NOMO-1 (cell line): Measurements from ENCODE around the gene MAST4.

Source experiments
- DNase-seq, 2 experiments: peaks; one replicate each; lab custom pipeline; 2025; ENCODE audit not compliant: unreplicated experiment in 2 of 2; lab: John Stamatoyannopoulos, UW

The MAST4 gene

DNA sequence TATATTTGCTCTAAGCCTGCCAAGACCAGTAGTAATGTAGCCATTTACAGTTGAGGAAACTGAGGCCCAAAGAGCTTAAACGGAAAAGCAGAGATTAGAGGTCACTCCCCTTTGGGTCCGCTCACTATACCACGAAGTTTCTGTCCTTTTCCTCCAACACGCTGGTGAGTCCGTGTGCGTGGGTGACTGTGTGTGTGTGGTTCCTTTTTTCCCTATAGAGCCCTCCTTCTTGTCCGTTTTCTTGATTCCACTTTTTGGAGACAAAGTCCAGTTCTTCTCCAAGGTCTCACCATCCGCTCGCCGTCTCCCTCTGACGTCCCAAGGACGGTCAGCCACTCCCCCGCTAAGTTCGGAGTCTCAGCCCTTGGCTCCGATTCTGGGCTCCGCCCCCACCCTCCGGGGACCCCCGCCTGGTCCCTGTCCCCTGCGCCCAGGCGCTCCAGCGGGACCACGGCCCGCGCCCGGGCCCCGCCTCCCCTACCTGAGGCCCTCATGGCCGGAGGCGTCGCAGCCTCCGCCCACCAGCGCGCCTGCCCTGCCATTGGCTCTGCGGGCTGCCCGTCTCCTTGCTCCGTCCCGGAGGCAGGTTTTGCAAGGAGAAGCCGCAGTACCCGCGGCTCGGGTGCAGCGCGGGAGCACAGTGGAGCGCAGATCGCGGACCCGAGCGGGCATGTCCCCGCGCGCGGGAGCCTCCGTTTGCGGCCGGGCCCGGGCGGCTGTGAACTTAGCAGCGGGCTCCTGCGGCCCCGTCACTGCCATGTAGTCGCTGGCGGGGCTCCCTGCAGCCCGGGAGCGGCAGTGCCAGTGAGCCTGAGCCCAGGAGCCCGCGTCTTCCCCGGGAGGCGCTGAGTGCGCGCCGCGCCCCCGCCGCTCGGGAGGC lies at the start of gene MAST4:
Gene MAST4, plus strand, starts transcription at position 638 of the 880 bp plus-strand sequence. CDS start 263 bp downstream, outside the sequence.
- peak; percentile 74 to 84 for DNase-seq

DNA sequence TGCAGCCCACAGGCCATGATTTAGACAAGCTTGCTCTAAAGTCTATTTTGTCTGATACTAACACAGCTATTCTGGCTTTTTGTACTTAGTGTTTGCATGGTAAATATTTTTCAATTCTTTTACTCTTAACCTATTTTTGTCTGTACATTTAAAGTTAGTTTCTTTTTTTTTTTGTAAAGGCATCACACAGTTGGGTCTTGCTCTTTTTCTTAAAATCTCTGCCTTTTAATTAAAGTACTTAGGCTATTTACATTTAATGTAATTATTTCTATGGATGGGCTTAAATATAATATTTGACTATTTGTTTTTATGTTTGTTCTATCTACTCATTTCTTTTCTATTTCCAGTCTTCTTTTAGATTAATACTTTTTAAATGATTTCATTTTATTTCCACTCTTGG lies 49.7 kb upstream of the MAST4 start:
- no peak for DNase-seq

DNA sequence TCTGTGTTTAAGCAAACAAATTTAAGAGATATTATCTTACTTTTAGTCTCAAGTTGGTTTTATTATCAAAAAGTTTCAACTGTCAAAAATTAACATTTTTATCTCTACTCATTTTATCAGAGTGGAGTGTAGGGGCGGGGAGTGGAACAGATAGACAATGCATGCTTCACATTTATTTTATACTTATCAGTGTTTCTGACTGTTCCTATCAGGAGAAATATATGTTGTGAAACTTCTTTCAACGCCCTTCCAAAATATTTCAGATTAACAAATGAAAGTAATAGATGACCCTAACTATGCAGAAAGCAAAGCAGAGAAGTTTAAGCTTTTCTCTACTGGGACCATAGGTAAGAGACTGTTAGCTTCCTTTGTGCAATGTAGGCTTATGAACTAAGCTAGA lies 44.9 kb upstream of the MAST4 start:
- no peak for DNase-seq

DNA sequence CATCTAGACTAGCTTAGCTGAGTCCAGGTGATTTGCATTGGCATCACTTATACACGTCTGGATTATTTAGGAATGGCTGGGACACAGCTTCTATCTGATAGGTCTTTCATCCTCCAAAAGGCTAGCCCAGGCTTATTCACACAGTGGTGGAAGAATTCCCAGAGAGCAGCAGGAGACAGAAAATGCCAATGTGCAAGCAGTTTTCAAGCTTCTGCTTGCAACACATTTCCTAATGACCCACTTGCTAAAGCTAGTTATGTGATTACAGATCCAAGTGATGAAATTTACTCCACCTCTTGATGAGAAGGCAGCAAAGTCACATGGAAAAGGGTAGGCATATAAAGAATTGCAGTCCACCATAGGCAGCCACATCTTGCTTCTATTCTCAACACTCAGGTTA lies 44.2 kb upstream of the MAST4 start:
- no peak for DNase-seq

DNA sequence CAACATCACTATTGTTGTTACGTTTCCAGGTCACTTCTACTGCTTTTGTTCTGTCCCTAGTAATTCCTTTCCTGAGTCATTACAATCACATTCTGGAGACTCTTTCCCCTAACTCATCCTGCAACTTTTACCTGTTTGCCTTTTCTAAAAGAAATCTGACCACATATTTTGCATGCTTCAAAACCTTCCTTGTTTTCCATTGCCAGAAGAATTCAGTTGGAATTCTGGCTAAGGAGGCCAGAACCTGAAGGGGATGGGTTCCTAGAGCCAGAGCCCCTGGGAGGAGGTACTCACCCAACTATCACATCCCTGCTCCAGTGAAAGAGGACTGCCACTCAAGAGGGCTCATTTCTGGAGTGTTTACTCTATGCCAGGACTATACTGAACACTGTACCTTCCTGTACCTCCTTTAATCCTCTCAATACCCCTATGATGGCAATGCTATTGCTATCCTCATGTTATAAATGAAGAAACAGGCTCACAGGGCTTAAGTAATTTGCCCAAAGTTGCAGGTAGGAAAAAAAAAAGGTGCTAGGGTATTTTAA lies 42.8 kb upstream of the MAST4 start:
- no peak for DNase-seq

DNA sequence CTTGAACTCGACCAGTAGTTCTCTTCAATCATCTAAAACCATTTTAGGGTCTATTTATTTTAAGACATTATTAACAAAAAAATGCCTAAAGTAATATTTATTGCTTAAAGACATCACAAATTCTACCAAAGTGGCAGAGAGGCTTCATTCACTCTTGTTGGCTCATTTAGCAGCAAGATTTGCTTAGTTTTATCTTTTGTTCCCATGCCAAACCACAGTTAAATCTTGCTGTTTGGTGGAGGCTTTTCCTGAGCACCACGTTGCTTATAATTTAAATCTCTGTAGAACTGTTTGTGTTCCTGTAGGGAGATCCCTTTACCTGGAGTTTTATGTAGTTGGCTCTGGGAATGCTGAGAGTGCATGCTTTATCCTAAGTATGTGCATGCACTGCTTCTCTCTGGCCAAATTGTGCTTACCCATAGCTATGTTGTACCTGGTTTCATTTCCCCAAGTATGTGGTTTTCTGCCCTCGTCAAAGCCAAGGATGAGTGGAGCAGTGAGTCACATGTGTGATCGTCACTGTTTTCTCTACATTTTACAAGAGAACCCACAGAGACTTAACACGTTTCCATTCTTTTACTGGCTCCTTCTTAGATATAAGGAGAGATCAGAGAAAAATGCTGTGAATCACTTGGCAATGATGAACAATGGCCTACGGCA lies 42.1 kb upstream of the MAST4 start:
- DNase-seq, result peak; percentile 58 to 84

DNA sequence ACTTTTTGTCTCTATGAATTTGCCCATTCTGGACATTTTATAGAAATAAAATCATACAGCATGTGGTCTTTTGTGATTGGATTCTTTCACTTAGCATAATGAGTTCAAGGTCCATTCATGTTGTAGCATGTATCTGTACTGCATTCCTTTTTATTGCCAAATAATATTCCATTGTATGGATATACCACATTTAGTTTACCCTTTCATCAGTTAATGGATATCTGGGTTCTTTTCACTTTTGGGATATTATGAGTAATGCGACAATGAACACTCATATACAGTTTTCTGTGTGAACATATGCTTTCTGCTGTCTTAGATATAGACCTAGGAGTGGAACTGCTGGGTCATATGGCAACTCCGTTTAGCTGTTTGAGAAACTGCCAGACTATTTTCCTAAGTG lies 41.3 kb upstream of the MAST4 start:
- DNase-seq, result no peak

DNA sequence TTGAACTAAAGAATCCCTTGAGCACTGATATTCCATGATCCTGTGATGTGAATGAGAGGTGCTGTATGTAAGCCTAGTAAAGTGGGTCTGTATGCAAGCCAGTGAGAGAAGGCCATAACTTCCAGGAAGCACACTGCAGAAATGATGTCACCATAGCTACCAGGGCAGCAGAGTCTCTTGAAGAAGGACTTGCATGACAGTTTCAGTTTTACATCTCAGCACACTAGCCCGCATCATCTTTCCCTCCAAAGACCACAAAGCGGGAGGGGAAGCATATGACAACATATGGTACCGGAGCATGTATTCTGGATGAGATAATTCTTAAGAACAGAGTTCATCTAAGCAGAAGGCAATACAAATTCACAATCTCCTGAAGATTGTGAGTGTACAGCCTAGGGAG lies 37.6 kb upstream of the MAST4 start:
- no peak for DNase-seq

DNA sequence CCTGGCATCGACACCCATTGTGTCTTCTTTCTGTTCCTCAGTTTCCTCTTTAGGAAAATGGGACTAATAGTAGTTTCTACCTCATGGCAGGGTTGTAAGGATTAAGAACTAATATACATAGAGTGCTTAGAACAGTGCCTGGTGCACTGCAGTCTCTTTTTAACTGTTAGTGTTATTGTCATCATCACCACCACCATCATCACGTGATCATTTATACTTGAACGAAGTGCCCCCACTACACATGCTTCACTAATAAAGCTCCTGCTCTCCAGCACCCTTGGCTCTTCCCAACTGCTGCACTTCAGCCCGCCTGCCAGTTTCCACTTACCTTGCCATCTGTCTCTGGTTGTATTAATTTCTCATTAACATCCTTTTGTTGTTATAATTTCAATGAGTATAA lies 35.8 kb upstream of the MAST4 start:
- DNase-seq, result no peak

DNA sequence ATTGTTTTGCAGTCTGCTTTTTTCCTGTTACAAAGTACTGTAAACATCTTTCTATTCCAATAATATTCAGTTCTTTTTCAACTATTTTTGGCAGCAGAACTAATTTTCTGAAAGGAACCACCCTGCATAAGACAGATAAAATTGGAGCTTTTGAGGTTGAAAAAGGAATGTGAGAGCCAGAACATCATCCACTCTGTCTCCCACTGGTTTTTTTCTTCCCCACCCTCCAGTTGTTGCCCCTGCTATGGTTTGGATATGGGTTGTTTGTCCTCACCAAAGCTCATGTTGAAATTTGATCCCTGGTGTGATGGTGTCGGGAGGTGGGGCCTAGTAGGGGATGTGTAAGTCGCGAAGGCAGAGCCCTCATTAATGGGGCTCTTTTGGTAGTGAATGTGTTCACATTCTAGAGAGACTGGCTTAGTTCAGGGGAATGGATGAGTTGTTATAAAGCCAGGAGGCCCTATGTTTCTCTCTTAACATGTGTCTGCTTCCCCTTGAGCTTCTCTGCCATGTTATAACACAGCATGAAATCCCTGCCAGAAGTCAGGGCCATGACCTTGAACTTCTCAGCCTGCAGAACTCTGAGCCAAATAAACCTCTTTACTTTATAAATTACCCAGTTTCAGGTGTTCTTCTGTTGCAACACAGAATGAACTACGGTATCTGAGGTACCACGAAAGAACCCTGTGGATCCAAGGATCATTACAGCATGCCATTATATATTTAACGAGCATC lies 34.8 kb upstream of the MAST4 start:
- no peak for DNase-seq

DNA sequence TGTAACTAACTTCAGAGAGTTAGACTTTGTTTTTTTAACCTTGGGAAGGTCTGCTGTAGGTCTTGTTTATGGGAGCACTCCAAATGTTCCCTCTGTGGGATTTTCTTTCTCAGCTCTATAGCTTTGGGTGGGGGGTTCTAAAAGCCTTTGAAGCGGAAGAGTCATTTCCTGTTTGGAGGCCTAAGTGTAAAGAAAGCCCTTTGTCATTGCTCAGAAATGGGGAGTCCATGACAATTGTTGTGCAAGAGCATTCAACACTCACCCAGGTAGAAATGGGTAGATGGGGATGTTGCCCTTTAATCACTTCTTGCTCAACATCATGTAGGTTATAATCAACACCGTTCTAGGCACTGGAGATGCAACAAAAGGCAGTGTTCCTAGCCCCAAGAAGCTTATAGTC lies 30.3 kb upstream of the MAST4 start:
- DNase-seq, result no peak

DNA sequence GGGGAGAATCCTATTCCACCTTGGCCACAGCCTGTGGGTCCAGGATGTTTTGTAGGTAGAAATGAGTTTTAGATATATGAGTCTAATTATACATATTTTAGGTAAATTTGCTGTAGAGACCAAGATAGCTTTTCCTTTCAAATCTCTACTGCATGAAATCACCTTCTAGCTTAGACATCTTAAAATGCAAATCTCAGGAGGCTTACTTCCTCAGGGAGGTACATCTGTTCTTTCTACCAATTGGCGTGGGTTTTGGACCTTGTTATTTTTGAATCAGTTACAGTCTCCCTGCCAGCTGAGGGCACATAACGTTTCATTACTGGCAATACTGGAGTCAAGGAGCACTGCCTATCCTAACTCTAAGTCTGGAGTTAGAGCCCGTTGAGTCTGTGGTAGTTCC lies 28.7 kb upstream of the MAST4 start:
- DNase-seq, result no peak

DNA sequence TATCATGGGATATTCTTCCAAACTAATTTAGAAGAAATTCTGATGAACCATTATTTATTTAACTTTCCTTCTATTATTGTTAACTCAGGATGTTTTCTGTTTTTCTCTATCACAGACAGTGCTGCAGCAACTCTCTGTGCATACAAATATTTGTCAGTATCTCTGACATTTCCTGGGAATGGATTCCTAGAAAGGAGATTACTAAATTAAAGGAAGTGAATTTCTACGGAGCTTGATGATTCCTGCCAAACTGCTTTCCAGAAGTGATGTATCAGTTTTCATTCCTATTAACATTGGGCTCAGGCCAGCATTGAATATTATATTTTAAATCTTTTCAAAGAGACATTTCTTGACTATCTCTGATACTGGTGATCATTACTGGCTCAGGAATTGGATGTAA lies 26.0 kb upstream of the MAST4 start:
- no peak for DNase-seq

DNA sequence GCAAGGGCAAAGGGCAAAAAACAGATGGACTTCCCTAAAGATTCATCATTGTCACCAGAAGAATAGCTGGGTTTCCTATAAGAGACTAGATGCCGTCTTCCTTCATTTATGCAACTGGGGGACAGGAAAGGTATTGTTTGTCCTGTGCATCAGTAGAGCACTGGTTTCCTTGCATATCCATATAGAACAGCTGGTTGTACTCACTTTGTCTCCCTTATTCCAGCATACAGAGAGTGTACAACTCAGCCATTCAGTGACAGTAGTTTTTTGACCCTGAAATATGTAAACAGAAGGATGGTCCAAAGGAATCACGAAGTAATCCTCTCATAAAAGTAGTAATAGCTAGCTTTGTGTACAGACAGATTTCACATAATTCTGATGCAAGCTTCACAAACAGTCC lies 22.5 kb upstream of the MAST4 start:
- DNase-seq, result no peak

DNA sequence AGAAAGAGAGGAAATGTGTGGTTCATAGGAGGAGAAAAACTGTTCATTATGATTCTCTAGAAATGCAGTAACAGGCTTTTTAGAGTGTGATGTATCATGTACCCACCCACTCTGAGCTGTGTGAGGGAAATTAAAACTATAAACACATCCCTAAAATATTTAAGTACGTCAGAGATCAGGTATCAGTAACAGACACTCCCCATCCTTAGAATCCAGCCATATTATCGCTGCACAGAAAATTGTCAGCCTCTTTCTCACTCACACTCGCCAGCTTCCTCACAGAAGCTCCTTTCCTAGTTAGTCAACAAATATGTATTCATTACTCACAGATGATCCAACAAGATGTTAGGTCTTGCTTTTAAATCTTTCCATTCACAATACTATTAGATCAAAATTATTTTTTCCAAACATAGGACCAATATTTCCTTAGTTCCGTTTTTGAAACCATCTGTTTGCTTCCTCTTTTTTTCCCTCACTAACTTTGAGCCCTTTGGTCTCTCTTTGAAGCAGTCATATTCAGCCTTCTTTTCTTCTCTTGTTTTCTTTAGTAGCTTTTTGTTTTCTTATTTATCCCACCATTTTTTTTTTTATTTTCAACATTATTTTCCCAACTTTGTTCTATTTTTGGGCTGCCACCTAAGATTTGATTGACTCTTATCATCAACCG lies 13.6 kb upstream of the MAST4 start:
- DNase-seq, result peak; percentile 6 to 23

DNA sequence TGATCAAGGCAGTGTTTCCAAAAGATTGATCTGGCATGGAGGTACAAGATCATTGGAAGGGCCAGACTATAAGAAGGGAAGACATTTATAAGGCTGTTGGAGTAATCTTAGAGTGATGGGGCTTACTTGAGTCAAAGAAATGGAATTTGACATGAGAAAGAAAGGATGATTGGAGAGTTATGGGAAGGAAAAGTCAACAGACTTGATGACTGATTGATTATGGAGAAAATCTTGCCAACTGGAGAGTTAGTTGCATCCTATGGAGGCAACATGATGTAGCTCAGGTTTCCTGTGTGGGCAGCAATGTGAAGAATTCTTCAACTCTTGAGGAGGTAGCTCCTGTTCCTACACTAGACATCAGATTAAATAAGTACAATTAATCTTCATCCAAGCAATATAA lies 10.9 kb upstream of the MAST4 start:
- DNase-seq, result no peak

DNA sequence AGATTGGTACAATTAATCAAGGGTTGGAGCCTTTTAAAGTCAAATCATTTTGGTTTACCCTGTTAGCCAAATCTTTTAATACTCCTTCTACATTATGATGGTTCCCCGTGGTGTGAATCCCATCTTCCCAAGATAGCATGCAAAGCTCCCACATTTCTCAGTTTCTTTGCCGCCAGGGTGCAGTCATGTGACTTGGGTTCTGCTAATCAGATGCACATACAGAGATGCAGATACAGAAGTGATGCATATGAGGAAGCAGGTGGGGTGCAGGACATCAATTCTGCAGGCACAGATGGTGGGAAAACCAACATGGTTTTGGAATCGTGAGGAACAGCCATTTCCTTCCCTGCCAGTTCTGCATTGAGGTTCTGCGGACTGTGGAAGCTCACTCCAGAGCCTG lies 8.4 kb upstream of the MAST4 start:
- no peak for DNase-seq

DNA sequence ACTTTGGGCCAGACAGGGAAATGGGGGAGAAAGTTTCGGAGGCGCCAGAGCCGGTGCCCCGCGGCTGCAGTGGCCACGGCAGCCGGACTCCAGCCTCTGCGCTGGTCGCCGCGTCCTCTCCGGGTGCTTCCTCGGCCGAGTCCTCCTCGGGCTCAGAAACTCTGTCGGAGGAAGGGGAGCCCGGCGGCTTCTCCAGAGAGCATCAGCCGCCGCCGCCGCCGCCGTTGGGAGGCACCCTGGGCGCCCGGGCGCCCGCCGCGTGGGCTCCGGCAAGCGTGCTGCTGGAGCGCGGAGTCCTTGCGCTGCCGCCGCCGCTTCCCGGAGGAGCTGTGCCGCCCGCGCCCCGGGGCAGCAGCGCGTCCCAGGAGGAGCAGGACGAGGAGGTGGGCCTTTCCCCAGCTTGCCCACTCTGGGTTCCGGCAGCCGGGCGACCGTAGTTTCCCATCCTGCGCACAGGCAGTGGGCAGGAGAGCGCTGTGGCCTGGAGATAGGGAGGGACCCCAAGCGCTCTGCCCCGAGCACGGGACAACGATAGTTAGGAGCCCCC lies 516 bp downstream of the MAST4 start:
- DNase-seq, result no peak

DNA sequence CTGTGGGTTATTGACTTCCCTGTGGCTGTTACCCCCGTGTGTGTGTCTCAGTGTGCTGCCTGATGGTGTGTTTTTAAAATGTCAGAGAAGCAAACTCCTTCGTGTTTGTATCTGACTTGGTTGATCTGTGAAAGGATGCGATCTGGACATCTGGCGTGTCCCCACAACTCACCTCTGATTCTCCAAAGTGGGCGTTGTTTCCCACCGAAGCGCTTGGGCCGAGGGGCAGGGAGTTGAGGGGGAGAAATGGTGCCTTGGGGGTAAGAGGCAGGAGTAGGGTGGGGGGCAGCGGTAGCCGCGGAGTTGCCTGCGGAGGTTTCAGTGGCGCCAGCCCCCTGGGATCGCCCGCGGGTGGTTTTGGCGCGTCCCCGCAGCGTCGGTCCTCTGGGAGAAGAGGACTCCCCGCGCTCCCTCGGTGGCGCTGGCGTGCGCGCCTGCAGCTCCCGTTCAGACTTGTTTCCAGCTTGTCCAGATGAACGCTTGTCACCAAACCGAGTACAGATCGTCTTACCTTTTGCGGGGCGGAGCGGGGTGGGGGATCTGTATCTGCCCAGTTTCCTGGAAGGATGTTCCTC lies 1.1 kb downstream of the MAST4 start:
- no peak for DNase-seq

DNA sequence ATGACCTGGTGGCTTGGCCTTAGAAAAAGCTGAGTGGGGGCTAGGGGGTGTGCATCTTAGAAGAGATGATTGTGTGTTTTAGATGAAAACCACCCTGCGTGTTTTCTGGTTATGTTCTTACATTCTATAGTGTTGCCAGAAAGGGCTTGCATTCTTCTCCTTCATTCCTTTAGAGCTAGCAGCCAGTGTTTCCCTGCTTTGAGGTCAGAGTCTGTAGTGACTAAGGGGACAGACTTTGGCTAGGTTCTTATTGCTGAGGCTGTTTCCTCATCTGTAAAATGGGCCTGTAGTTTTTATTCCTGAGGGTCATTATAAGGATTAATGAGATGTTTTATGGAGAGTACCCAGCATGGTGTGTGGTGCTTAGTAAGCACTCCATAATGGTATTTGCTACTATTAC lies 6.4 kb downstream of the MAST4 start:
- DNase-seq, result no peak
